Activated T-cell treated with anti-CD3 and anti-CD28 coated beads, Interleukin-2, amount 50 U/mL, for 1 hour (primary cell): ENCODE results near the gene TLDC2.
A peak's percentile ranks its signal among the peaks of the same experiment; 100 is the strongest.
"Not testable (repeated sequence)": the region's sequence is repeated elsewhere in the genome, so short reads cannot be mapped to it uniquely, and the experiment has no call there.

Experiments
- DNase-seq: peaks from one replicate; pipeline ENCODE4 v3.0.0-alpha.2; 2020

Gene TLDC2

DNA sequence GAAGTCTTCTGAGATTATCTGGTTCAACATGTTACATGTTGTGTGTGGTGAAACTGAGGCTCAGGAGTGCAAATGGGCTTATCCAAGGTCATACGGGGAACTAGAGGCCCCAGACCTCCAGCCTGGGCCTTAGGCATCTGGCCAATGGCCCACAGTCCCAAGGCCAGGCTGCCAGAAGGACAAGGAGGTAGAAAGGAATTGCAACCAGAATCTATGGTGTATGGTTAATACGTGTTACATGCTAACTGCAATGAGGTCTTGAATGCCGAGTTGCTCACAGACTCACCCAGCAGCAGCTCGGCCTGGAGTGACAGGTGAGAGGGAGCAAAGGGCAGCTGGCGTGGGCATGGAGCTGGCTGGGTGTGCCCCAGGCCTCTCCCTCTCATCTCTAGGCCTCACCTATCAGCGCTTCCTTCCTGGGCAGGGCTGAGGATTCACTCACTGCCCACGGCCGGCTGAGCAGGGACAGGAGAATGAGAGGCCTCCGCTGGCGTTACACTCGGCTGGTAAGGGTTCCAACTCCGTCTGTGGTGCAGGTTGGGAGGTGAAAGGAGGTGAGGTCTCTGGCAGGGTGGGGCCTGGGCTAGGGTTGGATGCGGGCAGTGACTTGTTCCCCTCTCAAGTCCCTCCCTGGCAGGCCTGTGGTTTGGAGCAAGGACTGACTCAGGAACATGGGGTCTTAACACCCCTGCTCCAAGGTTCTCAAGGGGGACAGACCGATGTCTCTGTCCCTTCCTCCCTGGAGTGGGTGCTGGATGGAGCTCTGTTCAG, at the start of gene TLDC2:
TLDC2 (plus strand) TSS at position 437 of the 771 bp plus-strand sequence; CDS start at position 474, 37 bp downstream.
- DNase-seq, result no peak

GRCh38 chr20:36826554-36827244, 49.2 kb upstream of the TLDC2 start:
- DNase-seq, result no peak

DNA sequence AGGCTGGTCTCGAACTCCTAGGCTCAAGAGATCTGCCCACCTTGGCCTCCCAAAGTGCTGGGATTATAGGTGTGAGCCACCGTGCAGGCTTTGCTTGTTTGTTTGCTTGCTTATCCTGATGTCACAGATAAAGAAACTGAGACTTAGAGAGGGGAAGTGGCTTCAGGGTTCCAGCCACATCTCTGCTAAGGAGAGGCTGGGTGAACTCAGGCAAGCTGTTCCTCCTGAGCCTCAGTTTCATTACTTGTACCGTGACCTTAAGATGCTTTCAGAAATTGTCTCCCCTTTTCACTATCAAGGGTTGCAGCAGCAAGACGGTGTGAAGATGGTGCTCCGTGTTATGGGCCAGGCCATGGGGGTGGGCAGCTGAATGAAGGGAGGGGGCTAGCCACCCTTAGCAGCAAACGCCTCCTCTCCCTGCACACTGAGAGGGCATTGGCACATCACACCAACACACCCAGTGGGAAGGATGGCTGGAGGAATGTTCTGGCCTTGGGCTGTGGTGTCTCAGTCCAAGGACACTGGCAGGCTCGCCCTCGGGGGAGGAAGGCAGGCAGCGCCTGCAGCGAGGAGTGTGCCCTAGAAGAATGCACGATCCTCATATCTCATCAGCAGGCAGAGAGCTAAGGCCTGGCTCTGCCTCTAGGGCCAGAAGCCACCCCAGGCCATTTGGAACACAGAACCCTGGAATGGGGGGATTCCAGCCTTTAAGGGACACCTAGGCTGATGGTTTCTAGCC, 48.2 kb upstream of the TLDC2 start:
- DNase-seq, result no peak

DNA sequence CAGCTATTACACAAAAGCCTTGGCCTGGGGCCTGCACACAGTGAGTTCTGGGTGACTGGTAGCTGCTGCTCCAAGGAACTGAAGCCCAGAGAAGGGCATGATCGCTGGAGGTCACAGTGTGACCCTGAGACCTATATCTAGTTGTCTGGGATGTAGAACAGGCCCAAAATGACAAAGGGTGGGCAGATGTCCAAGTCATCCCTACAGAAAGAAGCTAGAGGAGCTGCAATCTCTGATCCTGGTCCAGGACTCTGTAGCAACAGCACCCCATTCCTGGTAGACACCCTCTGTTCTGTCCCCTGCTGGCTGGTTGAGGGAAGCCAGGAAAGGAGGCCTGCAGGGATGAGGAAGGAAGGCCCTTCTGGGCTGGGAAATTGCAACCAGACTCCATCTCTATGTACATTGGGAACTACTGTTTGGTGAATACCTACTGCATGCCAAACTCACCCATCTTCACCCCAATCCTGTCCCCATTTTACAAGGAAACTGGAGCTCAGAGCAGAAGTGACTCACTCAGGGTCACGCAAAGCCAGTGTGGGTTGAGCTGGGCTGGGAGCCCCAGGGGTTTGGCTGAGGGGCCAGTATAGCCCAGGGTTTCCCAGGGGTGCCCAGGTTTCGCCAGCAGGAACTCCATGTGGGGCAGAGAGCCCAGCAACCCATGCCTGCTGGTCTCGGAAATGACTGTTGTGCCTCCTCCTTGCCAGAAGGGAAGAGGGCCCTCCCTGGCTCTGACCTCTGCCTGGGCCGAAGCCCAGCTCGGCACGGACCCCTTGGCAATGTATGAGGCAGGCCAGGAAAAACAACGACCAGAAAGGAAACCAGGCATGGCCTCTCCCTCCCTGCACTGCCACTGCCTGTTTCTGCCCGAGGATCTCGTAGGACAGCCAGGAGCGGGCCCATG, 44.9 kb upstream of the TLDC2 start:
- DNase-seq, result no peak

- DNase-seq, result no peak
Observed at GRCh38 chr20:36832791-36833190, 43.1 kb upstream of the TLDC2 start.

DNA sequence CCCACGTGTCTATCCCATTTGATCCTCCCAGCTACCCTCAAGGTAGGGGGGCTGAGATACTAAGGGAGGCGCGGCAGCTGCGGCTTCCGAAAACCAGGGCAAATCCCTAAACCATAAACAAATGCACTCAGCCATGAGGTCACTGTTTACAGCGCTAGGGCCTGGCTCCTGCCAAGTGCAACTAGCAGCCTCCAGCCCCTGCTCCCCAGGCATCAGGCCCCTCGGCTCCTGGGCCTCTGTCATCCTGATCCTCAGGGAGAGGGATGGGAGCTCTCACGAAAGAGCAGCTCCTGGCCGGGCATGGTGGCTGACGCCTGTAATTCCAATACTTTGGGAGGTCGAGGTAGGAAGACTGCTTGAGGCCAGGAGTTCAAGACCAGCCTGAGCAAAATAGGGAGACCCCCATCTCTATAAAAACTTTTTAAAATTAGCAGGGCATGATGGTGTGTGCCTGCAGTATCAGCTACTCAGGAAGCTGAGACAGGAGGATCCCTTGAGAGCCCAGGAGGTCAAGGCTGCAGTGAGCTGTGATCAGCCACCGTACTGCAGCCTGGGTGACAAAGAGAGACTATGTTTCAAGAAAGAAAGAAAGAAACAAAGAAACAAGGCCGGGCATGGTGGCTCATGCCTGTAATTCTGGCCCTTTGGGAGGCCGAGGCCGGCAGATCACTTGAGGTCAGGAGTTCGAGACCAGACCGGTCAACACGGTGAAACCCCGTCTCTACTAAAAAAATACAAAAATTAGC, 42.5 kb upstream of the TLDC2 start:
- no peak for DNase-seq

- no peak for DNase-seq
Observed at GRCh38 chr20:36835025-36835424, 40.9 kb upstream of the TLDC2 start.

GRCh38 chr20:36835453-36836198, 40.3 kb upstream of the TLDC2 start:
- peak; percentile 78 for DNase-seq

GRCh38 chr20:36836591-36837269, 39.2 kb upstream of the TLDC2 start:
- no peak for DNase-seq

DNA sequence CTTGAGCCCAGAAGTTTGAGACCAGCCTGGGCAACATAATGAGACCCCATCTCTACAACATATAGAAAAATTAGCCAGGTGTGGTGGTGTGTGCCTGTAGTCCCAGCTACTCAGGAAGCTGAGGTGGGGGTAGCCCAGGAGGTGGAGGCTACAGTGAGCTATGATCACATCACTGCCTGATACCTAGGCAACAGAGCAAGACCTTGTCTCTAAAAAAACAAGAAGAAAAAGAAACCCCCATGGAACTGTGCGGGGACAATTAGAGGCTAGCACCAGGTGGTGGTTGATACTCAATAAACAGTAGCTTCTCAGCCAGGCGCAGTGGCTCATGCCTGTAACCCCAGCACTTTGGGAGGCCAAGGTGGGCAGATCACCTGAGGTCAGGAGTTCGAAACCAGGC, 37.6 kb upstream of the TLDC2 start:
- DNase-seq, result not testable (repeated sequence)

GRCh38 chr20:36839150-36839549, 36.8 kb upstream of the TLDC2 start:
- no peak for DNase-seq

DNA sequence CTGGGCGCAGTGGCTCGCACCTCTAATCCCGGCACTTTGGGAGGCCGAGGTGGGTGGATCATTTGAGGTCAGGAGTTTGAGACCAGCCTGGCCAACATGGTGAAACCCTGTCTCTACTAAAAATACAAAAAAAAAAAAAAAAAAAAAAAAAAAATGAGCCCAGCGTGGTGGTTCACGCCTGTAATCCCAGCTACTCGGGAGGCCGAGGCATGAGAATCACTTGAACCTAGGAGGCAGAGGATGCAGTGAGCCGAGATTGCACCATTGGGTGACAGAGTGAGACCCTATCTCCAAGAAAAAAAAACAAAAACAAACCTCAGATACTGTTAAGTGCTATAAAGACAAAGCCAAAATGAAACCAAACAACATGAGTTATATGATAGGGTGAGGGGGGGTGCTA, 34.9 kb upstream of the TLDC2 start:
- not testable (repeated sequence) for DNase-seq

DNA sequence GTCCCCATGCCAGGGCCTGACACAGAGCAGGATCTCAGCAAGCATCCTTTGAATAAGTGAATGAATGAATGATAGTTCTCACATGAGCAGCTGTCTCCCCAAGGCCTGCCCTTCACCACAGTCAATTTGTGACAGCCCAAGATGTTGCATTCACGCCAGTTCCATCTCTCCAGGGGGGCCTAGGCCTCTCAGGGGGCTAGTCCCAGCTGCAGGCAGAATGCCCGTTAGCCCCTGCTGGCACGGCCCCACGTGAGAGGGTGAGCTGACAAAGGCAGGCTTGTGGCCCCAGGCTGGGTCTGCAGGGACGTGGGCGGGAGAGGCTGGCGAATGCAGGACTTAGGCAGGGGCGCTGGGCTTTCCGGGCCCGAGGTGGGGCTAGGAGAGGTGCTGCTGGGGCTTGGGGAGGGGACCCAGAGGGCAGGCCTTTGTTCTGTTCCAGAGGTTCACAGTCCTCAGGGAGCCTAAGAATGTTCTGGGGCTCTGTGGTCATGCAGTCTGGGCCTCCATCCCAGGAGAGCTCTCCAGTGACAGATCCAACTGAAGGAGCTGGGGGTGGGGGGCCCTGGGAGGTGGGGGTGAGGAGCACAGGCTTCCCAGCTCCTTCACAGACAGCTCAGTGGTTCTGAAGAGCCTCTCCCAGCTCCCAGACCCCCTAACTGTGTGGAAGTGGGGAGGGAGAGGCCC, 30.5 kb upstream of the TLDC2 start:
- DNase-seq, result no peak

DNA sequence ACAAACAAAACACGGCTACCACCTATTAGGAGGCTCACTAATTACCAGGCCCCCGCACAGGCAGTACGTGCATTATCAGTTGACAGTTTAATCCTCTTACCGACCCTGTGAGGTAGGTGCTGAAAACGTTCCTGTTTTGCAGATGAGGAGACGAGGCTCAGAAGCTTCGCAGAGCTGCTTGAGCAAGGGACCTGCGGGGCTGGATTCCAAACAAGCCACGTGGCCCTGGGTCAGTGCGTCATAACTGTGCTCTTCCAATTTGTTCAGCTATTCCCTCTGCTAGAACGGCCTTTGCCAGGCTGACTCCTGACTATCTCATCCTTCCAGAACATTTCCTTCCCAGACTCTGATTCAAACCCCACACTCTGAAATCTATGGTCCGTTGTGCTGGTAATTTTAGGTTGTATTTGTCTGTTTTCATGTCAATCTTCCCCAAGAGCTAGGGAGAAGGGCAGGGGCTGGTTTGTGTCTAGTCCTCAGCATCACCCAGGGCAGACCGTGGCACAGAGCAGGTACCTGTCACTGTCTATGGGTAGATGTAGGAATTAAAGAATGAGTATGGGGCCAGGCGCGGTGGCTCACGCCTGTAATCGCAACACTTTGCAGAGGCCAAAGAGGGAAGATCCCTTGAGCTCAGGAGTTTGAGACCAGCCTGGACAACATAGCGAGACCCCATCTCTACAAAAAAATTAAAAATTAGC, 28.8 kb upstream of the TLDC2 start:
- DNase-seq, result no peak

DNA sequence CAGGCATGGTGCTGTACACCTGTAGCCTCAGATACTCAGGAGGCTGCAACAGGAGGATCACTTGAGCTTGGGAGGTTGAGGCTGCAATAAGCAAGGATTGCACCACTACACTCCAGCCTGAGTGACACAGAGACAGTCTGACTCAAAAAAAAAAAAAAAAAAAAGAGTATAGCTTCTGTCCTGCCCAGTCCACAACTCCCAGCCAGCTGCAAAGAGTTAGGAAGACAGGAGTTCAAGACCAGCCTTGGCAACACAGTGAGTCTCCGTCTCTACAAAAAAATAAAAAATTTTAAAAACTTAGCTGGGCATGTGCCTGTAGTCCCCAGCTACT, 28.3 kb upstream of the TLDC2 start:
- DNase-seq, result no peak

DNA sequence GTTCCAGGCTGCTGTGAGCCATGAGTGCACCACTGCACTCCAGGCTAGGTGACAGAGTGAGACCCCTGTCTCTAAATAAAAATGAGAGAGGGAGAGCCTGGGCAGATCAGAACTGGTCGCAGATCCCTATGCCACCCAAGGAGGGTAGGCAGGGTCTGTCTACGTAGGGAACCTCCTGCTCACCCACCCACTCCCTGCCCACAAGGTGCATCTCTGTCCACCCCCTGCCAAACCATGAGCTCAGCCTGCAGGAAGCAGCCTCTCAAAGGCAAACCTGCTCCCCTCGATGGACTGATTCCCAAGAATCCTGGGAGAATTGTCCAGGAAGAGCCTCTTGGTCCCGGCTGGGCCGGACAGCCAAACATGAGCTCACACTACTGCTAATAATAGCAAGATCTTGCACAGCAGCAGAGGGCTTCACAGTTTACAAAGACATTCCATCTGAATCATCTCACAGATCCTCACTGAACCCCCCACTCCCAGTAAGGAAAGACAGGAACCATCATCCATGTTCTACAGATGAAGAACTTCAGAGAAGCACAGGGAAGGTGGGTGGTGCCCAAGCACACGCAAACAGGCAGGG, 27.8 kb upstream of the TLDC2 start:
- DNase-seq, result no peak

DNA sequence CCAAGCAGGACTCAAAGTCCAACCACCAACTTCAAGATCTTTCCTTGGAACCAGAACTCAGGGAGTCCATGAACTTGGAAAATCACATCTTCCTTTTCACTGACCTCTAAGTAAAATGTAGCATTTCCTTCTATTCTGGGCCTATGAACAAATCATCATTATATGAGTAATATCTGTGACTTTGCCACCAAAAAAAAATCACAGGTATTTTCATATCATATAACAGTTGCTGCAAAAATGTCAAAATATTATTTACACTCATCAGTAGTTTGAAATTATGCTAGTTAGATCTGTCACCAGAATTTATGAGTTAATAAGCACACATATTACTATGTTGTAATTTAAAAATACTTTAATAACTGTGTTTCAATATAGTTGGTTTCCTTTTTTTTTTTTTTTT, 27.3 kb upstream of the TLDC2 start:
- DNase-seq, result no peak

DNA sequence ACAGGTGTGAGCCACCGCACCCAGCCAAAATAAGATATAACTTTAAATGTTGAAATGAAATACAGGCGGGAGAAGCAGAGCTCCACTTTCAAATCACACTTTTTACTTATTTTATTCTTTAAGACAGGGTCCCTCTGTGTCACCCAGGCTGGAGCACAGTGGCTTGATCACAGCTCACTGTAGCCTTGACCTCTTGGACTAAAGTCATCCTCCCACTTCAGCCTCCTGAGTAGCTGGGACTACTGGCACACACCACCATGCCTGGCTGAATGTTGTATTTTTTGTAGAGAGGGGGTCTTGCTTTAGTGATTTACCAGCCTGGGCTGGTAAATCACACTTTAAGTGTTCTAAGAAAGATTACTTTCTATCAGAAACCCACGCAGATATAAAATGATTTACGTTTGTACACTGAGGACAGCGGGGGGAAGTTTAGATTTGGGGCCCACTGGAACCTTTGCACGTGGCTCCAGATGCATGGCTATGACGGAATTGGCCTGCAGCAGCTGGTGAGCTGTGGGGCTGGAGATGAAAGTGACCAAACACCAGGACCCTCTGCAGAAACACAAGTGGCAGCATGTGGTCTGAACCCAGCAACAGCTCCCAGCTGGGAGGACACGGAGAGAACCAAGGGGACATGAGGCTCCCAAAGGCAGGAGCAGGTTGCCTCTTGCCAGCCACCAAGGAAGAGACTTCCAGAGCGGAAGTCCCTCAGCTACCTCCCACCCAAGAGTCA, 26.4 kb upstream of the TLDC2 start:
- no peak for DNase-seq
